ENCODE measurements around the gene SRSF12.

DNA sequence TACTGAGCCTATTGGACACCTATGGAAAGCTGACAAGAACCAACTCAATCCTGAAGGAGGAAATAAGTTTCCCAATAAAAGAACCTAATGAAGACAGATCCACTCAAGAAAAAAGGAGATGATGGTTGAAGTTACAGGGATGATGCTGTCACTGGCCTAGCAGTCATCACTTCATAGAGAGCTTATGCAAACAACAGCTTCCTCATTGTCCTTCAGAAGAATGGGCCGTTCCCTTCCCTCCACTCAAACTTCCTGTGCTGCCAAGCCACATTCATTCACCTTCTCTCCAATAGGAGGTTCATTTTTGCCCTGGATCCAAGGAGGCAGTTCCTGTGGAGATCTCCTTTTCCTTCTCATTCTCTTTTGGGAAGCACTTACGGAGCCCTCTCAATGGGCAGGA is 14.2 kb upstream of the SRSF12 start:
- TF ChIP-seq POLR2AphosphoS5 (IDR thresholded peaks at IDR 0.05) (no peak), EP300 (IDR thresholded peaks at IDR 0.05) (no peak), POLR2A (IDR thresholded peaks at IDR 0.05) (no peak)
- TF ChIP-seq, protein P1, sequence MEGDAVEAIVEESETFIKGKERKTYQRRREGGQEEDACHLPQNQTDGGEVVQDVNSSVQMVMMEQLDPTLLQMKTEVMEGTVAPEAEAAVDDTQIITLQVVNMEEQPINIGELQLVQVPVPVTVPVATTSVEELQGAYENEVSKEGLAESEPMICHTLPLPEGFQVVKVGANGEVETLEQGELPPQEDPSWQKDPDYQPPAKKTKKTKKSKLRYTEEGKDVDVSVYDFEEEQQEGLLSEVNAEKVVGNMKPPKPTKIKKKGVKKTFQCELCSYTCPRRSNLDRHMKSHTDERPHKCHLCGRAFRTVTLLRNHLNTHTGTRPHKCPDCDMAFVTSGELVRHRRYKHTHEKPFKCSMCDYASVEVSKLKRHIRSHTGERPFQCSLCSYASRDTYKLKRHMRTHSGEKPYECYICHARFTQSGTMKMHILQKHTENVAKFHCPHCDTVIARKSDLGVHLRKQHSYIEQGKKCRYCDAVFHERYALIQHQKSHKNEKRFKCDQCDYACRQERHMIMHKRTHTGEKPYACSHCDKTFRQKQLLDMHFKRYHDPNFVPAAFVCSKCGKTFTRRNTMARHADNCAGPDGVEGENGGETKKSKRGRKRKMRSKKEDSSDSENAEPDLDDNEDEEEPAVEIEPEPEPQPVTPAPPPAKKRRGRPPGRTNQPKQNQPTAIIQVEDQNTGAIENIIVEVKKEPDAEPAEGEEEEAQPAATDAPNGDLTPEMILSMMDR (IDR thresholded peaks at IDR 0.05), result no peak
